HG03025 (cell line): ENCODE results near the gene MORC1.

Experiments used
- ATAC-seq: cut with Tn5 transposase; IDR thresholded peaks from one replicate; pipeline ENCODE4 v1.9.1; 2021; ENCODE audit warnings: mild to moderate bottlenecking, moderate library complexity; ENCODE audit not compliant: unreplicated experiment, low FRiP score

MORC1 gene

DNA sequence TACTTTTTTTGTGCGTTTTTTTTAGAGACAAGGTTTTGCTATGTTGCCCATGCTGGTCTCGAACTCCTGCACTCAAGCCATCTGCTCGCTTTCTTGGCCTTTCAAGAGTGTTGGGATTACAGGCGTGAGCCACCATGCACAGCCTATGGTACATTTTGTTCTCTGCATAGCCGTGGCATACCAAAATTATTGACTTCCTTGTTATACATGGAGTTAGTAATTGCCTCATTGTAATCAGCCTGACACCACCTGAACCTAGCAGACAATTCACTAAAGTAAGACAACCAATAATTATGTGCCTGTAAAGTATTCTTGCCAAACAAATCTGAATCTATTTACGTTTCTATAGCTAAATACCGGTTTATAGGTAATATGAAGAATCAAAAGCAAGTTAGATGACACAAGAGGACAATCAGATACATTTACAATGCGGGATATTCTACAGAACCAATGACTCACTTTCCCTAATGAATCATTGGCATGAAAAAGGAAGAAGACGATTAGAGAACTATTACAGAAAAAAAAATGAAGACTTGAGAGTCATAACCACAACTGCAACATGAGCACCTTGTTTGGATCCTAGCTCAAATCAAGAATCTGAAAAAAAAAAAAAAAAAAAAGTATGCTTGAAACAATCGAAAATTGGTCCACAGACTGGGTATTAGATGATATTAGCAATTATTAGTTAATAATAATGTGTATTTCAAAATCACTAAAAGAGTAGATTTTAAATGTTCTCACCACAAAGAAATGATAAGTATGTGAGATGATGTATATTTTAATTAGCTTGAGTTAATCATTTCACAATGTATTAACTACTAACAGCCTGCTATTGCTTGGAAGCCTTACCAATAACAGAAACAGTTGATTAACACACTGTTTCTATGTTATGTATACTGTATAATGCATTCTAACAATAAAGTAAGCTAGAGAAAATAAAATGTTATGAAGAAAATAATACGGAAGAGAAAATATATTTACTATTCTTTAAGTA, 171.3 kb downstream of the MORC1 start:
- ATAC-seq = no peak

DNA sequence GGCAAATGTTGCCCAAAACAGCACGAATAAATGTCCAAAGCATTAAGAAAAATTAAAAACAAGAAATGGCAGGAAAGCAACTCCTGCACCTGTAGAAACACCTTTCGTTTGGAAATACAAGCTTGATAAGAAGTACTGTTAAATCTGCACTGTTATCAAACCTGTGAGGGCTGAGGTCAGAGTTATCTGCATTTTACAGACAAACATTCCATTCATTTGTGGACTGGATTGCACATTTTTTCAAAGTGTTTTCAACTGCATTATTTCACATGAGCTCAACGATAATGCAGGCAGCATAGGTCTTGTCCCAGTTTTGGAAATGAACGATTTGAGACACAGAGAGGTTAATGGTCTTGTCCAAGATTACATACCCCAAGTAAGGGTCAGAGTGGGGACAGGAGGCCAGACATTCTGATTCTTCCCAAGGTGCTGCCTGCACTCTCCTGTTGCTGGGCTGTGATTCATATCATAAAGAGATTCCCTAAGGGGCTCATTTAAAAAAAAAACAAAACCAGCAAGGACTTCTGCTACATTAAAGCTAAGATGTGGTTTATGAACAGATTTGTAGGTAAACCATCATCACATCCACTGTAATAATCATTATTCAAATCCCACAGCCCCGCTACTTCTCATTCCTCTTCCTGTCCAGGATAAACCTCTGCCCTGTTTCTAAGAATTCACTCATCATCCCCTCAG, 177.2 kb downstream of the MORC1 start:
- no peak for ATAC-seq

DNA sequence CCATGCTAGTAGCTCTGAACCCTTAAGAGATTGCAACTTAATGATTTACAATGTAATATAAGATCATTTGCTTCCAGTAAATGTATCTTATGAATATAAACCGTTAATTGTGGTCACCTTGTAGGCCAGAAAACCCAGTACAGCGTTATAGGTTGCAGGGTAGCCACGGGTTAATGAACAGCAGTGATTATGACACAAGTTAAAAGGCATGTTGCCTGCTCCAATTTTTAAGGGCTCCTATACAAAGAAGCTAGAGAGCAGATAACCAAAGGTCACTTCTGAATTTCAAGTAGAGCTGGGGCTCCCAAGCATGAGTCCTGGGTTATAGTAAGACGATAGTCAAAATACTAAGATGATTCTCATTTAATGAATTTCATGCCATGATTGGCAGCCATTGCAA, 177.8 kb downstream of the MORC1 start:
- no peak for ATAC-seq

DNA sequence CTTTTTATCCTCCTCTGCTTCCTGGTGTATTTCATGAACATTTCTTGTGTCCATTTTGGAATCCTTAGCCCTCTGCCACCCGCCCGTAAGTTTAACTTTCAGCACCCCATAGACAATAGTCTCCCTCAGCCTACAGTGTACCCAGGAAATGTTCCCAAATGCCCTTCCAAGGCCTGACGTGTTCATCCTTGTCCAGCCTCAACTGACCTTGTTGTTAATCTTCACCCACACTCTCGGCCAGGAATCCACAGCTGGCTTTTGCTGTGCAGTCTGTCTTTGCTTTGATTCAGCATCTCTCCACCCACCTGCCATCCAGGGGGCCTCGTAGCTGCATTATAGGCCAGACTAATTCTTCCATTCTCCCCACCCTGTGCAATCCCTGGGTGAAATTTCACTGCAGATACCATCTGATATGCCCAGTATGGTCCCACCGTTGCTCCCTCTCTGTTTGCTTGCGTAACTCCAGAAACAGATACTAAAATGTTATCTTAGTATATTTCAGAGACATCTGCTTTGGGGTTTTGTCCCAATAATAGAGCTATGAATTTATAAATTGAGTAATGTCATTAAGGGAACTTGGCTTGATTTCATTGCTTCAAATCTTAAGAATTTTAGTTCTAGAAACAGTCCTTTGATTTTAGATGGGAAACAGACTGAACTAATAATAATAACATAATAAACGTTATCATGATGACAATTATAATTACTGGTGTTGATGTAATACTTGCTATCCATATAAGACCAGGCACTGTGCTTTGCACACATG, 180.8 kb downstream of the MORC1 start:
- no peak for ATAC-seq

DNA sequence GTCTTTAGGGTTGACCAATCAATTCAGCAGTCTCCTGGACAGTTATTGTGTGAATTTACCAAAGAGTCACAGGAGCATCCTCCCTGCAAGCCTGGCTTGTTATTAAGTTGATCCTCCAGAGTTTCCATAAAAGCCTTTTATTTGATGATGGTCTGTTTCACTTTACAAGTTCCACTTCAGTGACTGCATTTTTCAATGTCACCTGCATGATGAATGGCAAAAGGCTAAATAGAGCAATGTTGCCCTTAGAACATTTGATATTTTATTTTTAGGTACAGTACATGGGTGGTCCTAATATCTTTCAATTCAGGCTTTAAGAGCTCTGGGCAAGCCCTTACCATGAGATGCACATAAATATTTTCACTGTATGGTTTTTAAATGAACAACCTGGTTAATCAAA, 186.9 kb downstream of the MORC1 start:
- no peak for ATAC-seq

DNA sequence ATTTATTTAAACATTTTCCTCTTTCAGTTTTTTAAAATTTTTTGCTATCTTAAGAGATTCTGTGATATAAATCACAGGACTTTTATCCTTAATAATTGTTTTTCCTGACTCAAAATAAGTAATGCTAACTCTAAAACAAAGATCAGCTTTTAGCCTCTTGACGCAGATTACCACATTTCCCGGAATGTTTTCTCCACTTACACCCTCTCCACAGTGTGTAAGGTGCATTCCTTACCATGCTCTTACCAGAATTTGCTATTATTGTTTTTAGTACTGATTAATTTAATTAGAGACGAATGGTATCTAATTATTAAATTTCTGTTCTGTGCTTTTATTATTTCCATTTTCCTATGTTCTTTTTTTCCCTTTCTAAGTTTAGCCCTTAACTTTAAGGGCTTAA, 199.1 kb downstream of the MORC1 start:
- ATAC-seq = no peak

DNA sequence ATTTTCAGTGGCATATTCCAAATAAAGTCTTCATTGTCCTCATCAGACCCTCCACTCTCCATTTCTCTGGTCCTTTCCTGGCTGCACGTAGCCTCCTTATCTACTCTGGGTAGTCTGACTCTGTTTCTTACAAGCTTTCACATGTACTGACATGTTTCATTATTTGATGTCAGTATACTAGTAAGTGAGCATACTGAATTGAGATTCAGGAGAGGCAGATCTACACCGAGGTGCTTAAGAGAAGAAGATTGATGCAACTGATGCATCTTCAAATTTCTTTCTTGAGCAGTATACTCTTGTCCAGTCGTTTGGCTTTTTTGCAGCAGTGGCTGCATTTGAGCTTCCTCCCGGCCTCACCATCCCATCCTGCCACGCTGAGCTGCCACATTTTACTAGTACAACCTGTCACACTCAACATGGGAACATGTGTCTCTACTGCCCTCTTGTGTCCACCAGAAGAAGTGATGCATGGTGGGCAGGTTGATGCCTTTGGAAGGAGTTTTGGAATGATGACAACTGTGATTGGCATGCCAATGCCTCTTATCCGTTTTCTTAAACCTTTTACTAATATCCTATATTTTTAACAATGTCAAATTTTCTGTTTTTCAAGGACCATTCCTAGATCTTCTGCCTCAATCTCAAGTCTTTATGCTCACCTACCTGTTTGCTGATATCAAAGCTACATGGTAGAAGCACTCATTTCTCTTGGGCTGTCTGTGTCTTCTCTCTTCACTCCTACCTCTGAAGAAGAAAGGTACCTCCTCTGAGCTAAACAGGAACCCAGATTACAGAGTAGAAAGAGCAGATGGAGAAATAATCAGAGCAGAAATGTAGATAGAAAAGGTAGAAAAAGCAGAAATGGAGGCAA, 202.9 kb downstream of the MORC1 start:
- peak; percentile 95 for ATAC-seq

DNA sequence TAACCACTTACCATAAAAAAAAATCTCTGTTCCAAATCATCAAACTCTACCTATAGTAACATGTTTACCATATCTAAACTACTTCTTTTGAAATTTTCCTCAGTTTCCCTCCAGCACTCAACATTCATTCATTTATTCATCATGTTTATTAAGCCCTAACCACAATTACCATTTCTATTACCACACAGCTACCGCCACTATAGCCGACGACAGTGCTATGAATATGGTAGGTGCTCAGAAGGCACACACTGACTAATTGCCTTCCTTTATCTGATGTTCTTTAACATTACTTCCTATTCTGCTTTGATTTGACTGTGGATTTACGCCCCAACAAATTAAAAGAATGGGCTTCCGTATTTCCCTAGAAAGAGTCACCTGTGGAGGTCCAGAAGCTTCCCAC, 208.1 kb downstream of the MORC1 start:
- ATAC-seq = no peak
